ENCODE results near the gene CCN2.

DNA sequence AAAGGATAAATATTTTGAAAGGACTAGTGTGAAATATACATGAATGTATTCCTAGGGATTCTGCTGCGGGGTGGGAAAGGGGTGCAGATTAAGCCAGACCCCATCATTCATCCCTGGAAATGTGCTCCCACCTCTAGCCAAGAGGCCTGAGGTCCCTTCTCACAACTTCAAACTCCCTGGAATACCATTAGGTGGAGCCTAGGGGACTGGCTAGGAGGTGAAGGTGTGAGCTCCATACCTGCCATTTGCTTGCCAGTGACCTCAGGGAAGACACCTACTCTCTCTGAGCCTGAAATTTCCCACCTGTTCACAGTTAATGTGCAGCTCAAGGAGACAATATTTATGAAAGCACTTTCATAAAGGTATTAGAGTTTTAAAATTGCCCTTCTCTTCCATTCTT lies 4.7 kb upstream of the CCN2 start:
- TF ChIP-seq EZH2 (IDR thresholded peaks at IDR 0.05; ENCODE audit: borderline replicate concordance, low read length) (no peak), CTCF (IDR thresholded peaks at IDR 0.05; ENCODE audit: low read length) (no peak)
